ENCODE measurements around the gene AFF1.

AFF1 gene

GRCh38 chr4:87100168-87100567, 165.4 kb downstream of the AFF1 start:
- no peak for DNase-seq (ENCODE audit: low read depth)
- no peak overlapping the region for H3K4me3 ChIP-seq (ENCODE audit: control insufficient read depth, low read depth, low read length)
- TF ChIP-seq CTCF (IDR thresholded peaks at IDR 0.05; ENCODE audit: control insufficient read depth, insufficient read depth, low read depth, low read length, missing control alignments) = no peak

GRCh38 chr4:87101543-87102199, 166.9 kb downstream of the AFF1 start:
- no peak for DNase-seq (ENCODE audit: low read depth)
- no peak overlapping the region for H3K4me3 ChIP-seq (ENCODE audit: control insufficient read depth, low read depth, low read length)
- TF ChIP-seq CTCF (IDR thresholded peaks at IDR 0.05; ENCODE audit: control insufficient read depth, insufficient read depth, low read depth, low read length, missing control alignments) = no peak

- H3K4me3 ChIP-seq (ENCODE audit: control insufficient read depth, low read depth, low read length) = no peak overlapping the region
- DNase-seq (ENCODE audit: low read depth) = no peak
- no peak for TF ChIP-seq CTCF (IDR thresholded peaks at IDR 0.05; ENCODE audit: control insufficient read depth, insufficient read depth, low read depth, low read length, missing control alignments)
Measured at GRCh38 chr4:87103086-87103485, 168.3 kb downstream of the AFF1 start.

- H3K4me3 ChIP-seq (ENCODE audit: control insufficient read depth, low read depth, low read length) = no peak overlapping the region
- peak; percentile 57 for DNase-seq (ENCODE audit: low read depth)
Measured at GRCh38 chr4:87103691-87104187, 168.9 kb downstream of the AFF1 start.

GRCh38 chr4:87105101-87105845, 170.5 kb downstream of the AFF1 start:
- no peak overlapping the region for H3K4me3 ChIP-seq (ENCODE audit: control insufficient read depth, low read depth, low read length)
- no peak for DNase-seq (ENCODE audit: low read depth)
- no peak for TF ChIP-seq CTCF (IDR thresholded peaks at IDR 0.05; ENCODE audit: control insufficient read depth, insufficient read depth, low read depth, low read length, missing control alignments)

More at GRCh38 chr4:87103691-87104187, 168.9 kb downstream of the AFF1 start:
- TF ChIP-seq CTCF (IDR thresholded peaks at IDR 0.05; ENCODE audit: control insufficient read depth, insufficient read depth, low read depth, low read length, missing control alignments) = no peak

- no peak for TF ChIP-seq CTCF (IDR thresholded peaks at IDR 0.05; ENCODE audit: control insufficient read depth, insufficient read depth, low read depth, low read length, missing control alignments)
- no peak for DNase-seq (ENCODE audit: low read depth)
- no peak overlapping the region for H3K4me3 ChIP-seq (ENCODE audit: control insufficient read depth, low read depth, low read length)
Measured at GRCh38 chr4:87108142-87108546, 173.3 kb downstream of the AFF1 start.

Measured in AG09309 (cell line).